Neutrophil (primary cell): ENCODE measurements around the gene GJA1.

Experiments
- H3K27ac ChIP-seq: fragments of 200-600 bp; sonication (generic); 2 replicates; pipeline ENCODE4 v1.5.1; 2016; ENCODE audit warnings: mild to moderate bottlenecking, moderate library complexity
- H3K27me3 ChIP-seq: fragments of 200-600 bp; sonication (generic); 2 replicates; pipeline ENCODE4 v1.6.0; 2016; ENCODE audit warnings: mild to moderate bottlenecking
- H3K36me3 ChIP-seq: fragments of 200-600 bp; sonication (generic); 2 replicates; pipeline ENCODE4 v1.5.1; 2017
- H3K4me1 ChIP-seq, 2 experiments: fragments of 200-600 bp in 1 of 2; sonication (generic) in 1 of 2; 1 replicate in 1 of 2; 2 replicates in 1 of 2; pipeline versions ENCODE4 v1.5.1 to v1.6.1; 2013 to 2016; ENCODE audit warnings: low read depth in 1 of 2, low read length in 1 of 2, mild to moderate bottlenecking in 1 of 2, moderate library complexity in 1 of 2; ENCODE audit not compliant: control insufficient read depth in 1 of 2, insufficient read depth in 1 of 2
- H3K4me3 ChIP-seq, 2 experiments: fragments of 200-600 bp in 1 of 2; sonication (generic) in 1 of 2; 1 replicate in 1 of 2; 2 replicates in 1 of 2; pipeline ENCODE4 v1.5.1; 2013 to 2016; ENCODE audit warnings: low read depth in 1 of 2, low read length in 1 of 2, mild to moderate bottlenecking in 1 of 2, moderate library complexity in 1 of 2
- H3K9me3 ChIP-seq: fragments of 200-600 bp; sonication (generic); 2 replicates; pipeline ENCODE4 v1.5.1; 2016
- CTCF ChIP-seq: fragments of 200-600 bp; sonication (generic); IDR thresholded peaks from 2 replicates; pipeline ENCODE4 v1.5.1; 2016; ENCODE audit warnings: antibody characterized with exemption

Gene GJA1

GRCh38 chr6:121465101-121465500 is 29.7 kb downstream of the GJA1 start:
- no peaks in the 10 kb centered on the region for H3K27me3 ChIP-seq
- no peak for TF ChIP-seq CTCF
- H3K9me3 ChIP-seq = no peaks in the 10 kb centered on the region
- no peak overlapping the region for H3K27ac ChIP-seq
- H3K4me3 ChIP-seq = no peak overlapping the region
- no peaks in the 10 kb centered on the region for H3K4me1 ChIP-seq
- H3K36me3 ChIP-seq = no peaks in the 10 kb centered on the region

GRCh38 chr6:121479486-121480098 is 44.1 kb downstream of the GJA1 start:
- Histone ChIP-seq H3K9me3 (no peaks in the 10 kb centered on the region), H3K4me1 (no peaks in the 10 kb centered on the region), H3K36me3 (no peaks in the 10 kb centered on the region), H3K27ac (no peak overlapping the region), H3K4me3 (no peak overlapping the region), H3K27me3 (no peaks in the 10 kb centered on the region)
- TF ChIP-seq CTCF = no peak

DNA sequence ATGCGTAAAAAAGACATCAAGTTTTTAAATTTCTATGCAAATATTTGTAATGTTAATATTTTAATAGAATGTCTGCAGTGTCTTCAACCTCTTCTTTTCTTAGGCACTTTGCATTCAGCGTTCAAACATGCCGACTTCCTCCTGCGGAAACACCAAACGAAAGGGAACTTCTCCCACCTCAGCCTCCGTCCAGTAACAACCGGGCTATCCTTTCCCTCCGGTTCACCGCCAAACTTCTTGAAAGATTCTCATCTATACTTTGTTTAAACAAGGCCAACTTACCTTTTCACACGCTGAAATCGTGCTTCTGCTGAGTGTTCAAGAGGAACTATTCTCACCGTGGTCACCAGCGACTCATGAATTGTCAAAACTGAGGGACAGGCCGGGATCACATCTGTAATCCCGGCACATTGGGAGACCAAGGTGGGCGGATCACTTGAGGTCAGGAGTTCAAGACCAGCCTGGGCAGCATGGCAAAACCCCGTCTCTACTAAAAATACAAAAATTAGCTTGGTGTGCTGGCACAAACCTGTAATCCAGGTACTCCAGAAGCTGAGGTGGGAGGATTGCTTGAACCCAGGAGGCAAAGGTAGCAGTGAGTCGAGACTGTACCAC is 44.8 kb downstream of the GJA1 start:
- Histone ChIP-seq H3K36me3 (no peaks in the 10 kb centered on the region), H3K9me3 (no peaks in the 10 kb centered on the region), H3K27me3 (no peaks in the 10 kb centered on the region), H3K27ac (no peak overlapping the region), H3K4me3 (no peak overlapping the region), H3K4me1 (no peaks in the 10 kb centered on the region)
- no peak for TF ChIP-seq CTCF

GRCh38 chr6:121482004-121482693 is 46.7 kb downstream of the GJA1 start:
- Histone ChIP-seq H3K9me3 (no peaks in the 10 kb centered on the region), H3K27ac (no peak overlapping the region), H3K4me1 (no peaks in the 10 kb centered on the region), H3K36me3 (no peaks in the 10 kb centered on the region), H3K4me3 (no peak overlapping the region), H3K27me3 (no peaks in the 10 kb centered on the region)
- no peak for TF ChIP-seq CTCF

DNA sequence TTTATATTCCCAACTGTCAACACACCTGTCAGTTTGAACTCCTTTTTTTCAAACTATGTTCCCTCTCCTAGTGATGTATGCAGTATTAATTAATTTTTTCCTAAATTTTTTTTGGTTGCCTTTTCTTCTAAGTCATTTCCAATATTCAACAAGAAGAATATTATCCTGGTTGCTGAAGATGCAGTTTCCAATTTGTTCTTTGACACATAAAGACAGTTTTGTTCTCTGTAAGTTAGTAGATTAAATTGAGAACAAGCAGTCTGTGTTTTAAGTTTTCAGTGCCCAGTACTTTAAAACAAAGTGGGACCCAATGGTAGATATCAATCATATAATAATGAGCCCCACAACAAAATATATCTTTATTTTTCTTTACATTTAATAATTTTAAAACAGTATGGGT is 47.3 kb downstream of the GJA1 start:
- Histone ChIP-seq H3K27ac (no peak overlapping the region), H3K9me3 (no peaks in the 10 kb centered on the region), H3K36me3 (no peaks in the 10 kb centered on the region), H3K27me3 (no peaks in the 10 kb centered on the region), H3K4me3 (no peak overlapping the region), H3K4me1 (no peaks in the 10 kb centered on the region)
- TF ChIP-seq CTCF = no peak
